K562 (cell line): ENCODE results near the gene ITPR2. TPM values are rescaled to one million over a fixed set of nuclear protein-coding genes. Genes with fewer than 3 reads are reported as not detected.

Source experiments
- ATAC-seq: fragments of 200-7000 bp; cut with Tn5 transposase; 3 replicates; pipeline ENCODE4 v1.9.1; 2020; ENCODE audit warnings: moderate library complexity
- BruUV-seq: library from RNA; stranded (reverse); fragments of 400-500 nt; replicated peaks from 2 replicates; lab custom pipeline; 2021; lab: Mats Ljungman, UMichigan
- CTCF ChIA-PET: fragments of 300-600 bp; formaldehyde crosslinking; extraction: SDS; loops from one replicate; lab custom pipeline; 2021; ENCODE audit warnings: low intra/inter-chr PET ratio; lab: Yijun Ruan, JAX
- POLR2A ChIA-PET: fragments of 300-600, 350-650 bp; sonication (Branson Sonifier 250); formaldehyde crosslinking; extraction: SDS; loops from one replicate; lab custom pipeline; 2021; ENCODE audit warnings: antibody characterized with exemption, inconsistent platforms; lab: Yijun Ruan, JAX
- DNase-seq, 4 experiments: peaks; one replicate each; pipeline versions ENCODE4 v3.0.0 to v3.0.0-alpha.2; 2011 to 2018; ENCODE audit warnings: low spot score in 3 of 4, mixed read lengths in 3 of 4; ENCODE audit errors: extremely low read depth in 1 of 4
- FAIRE-seq: peaks from 2 replicates; lab custom pipeline; 2011; peaks lifted over from hg19 to GRCh38; lab: Jason Lieb, UNC
- H2AFZ ChIP-seq: 2 replicates; pipeline ENCODE4 v1.6.0; 2011; ENCODE audit warnings: low read depth, low read length, control low read depth, inconsistent platforms
- H3K27ac ChIP-seq: fragments of 200-600 bp; 3 replicates; pipeline ENCODE4 v1.8.0; 2011; ENCODE audit warnings: low read depth, mild to moderate bottlenecking, control low read depth, inconsistent platforms, low read length, moderate library complexity, mixed read lengths; ENCODE audit errors: extremely low read depth
- H3K27me3 ChIP-seq, 2 experiments: fragments of 300-600 bp in 1 of 2; 2 replicates in 1 of 2; 3 replicates in 1 of 2; pipeline versions ENCODE4 v1.6.0 to v1.8.0; 2011; ENCODE audit warnings: inconsistent platforms in 2 of 2, low read length in 2 of 2, mild to moderate bottlenecking in 1 of 2, mixed read lengths in 1 of 2, moderate library complexity in 1 of 2; ENCODE audit not compliant: control insufficient read depth in 2 of 2, insufficient read depth in 2 of 2
- H3K36me3 ChIP-seq: fragments of 300-600 bp; 3 replicates; pipeline ENCODE4 v1.8.0; 2011; ENCODE audit warnings: mild to moderate bottlenecking, low read length, inconsistent platforms; ENCODE audit not compliant: control insufficient read depth, insufficient read depth
- H3K4me1 ChIP-seq, 2 experiments: fragments of 200-600 bp in 1 of 2; replicated peaks in 1 of 2; 2 replicates in 1 of 2; 3 replicates in 1 of 2; pipeline versions ENCODE4 v1.5.1 to v1.8.0; 2011; ENCODE audit warnings: inconsistent platforms in 2 of 2, low read length in 2 of 2, mild to moderate bottlenecking in 1 of 2, mixed read lengths in 1 of 2, moderate library complexity in 1 of 2; ENCODE audit not compliant: control insufficient read depth in 2 of 2, insufficient read depth in 2 of 2
- H3K4me2 ChIP-seq: 2 replicates; pipeline ENCODE4 v1.6.1; 2011; ENCODE audit warnings: low read length, control low read depth, inconsistent platforms, mixed read lengths; ENCODE audit not compliant: insufficient read depth
- H3K4me3 ChIP-seq: fragments of 200-600 bp; sonication (generic), shearing (Covaris generic); 2 replicates; pipeline ENCODE4 v1.5.1; 2016; ENCODE audit warnings: control low read depth, inconsistent platforms
- H3K79me2 ChIP-seq: fragments of 200-600 bp; 3 replicates; pipeline ENCODE4 v1.8.0; 2011; ENCODE audit warnings: low read length, inconsistent platforms; ENCODE audit not compliant: control insufficient read depth, insufficient read depth
- H3K9ac ChIP-seq, 2 experiments: 2 replicates each; pipeline versions ENCODE4 v1.6.0 to v1.6.1; 2011; ENCODE audit warnings: low read depth in 2 of 2, low read length in 2 of 2, control low read depth in 1 of 2, inconsistent platforms in 1 of 2, mild to moderate bottlenecking in 1 of 2, mixed read lengths in 1 of 2; ENCODE audit not compliant: insufficient read depth in 1 of 2
- H3K9me1 ChIP-seq: one replicate; pipeline ENCODE4 v1.6.0; 2011; ENCODE audit warnings: inconsistent platforms, mild to moderate bottlenecking, low read length, moderate library complexity; ENCODE audit not compliant: control insufficient read depth, insufficient read depth
- H3K9me3 ChIP-seq: replicated peaks from 2 replicates; pipeline ENCODE4 v1.5.1; 2011; ENCODE audit warnings: low read depth, low read length, inconsistent platforms; ENCODE audit not compliant: control insufficient read depth, insufficient read depth
- H4K20me1 ChIP-seq: replicated peaks from 2 replicates; pipeline ENCODE4 v1.6.1; 2011; ENCODE audit warnings: low read length, inconsistent platforms, mixed read lengths; ENCODE audit not compliant: control insufficient read depth, insufficient read depth
- E2F6 ChIP-seq, 2 experiments: IDR thresholded peaks; 2 replicates each; pipeline ENCODE4 v1.6.1; 2011; ENCODE audit warnings: borderline replicate concordance in 1 of 2, control low read depth in 1 of 2, low read depth in 1 of 2, low read length in 1 of 2, mild to moderate bottlenecking in 1 of 2, mixed read lengths in 1 of 2, moderate library complexity in 1 of 2; ENCODE audit not compliant: insufficient read depth in 1 of 2, insufficient read length in 1 of 2, poor library complexity in 1 of 2, severe bottlenecking in 1 of 2; ENCODE audit errors: extremely low read depth in 1 of 2
- SPI1 ChIP-seq: IDR thresholded peaks from 2 replicates; pipeline ENCODE4 v1.6.1; 2011; ENCODE audit warnings: low read depth, low read length, control low read depth, borderline replicate concordance
- TEAD4 ChIP-seq, 2 experiments: sonication (generic) in 1 of 2; formaldehyde crosslinking in 1 of 2; IDR thresholded peaks; 2 replicates each; pipeline versions ENCODE4 v1.6.1 to v1.8.0; 2012 to 2022; ENCODE audit warnings: borderline replicate concordance in 1 of 2, inconsistent platforms in 1 of 2, low read length in 1 of 2, mild to moderate bottlenecking in 1 of 2, missing genetic modification reagents in 1 of 2
- WGBS: fragments of 100-300 bp; shearing (Covaris generic); methylation state at CpG from one replicate; pipeline ENCODE4 v1.1.6; 2016; ENCODE audit warnings: low coverage, mixed read lengths; ENCODE audit not compliant: insufficient coverage; ENCODE audit errors: missing lambda C conversion rate; 5-methylcytosine and 5-hydroxymethylcytosine counted together
- in situ Hi-C: fragments of 300-500 bp; cut with MboI; formaldehyde crosslinking; loops from 4 replicates; pipeline ENCODE4 v1.15.0; 2018; ENCODE audit warnings: inconsistent platforms, mixed read lengths
- intact Hi-C: fragments of 100-400 bp; cut with micrococcal nuclease; formaldehyde crosslinking; loops from 2 replicates; pipeline ENCODE4 v1.14.2; 2022
- polyA plus RNA-seq, 8 experiments: library from polyadenylated mRNA; depleted of rRNA in 4 of 8; stranded (reverse) in 5 of 8; unstranded in 3 of 8; fragments of >200 nt; fragmentation: Nextera tagmentation in 2 of 8; fragmentation: Illumina TruSeq in 1 of 8; extraction: Ambion mirVana in 2 of 8; extraction: Trizol in 1 of 8; gene quantifications; 2 replicates each; pipeline versions ENCODE4 v1.2.1 to v1.2.3, GENCODE V29; 2011 to 2014; ENCODE audit warnings: inconsistent platforms in 1 of 8, missing spikeins in 1 of 8
- total RNA-seq, 7 experiments: library from RNA; depleted of rRNA in 6 of 7; stranded (reverse); fragments of >200 nt in 6 of 7; fragmentation: Illumina TruSeq in 2 of 7; extraction: Trizol in 2 of 7; gene quantifications; 2 replicates each; pipeline versions ENCODE4 v1.2.1 to v1.2.3, GENCODE V29; 2011 to 2021; ENCODE audit warnings: low replicate concordance in 1 of 7
- TF ChIP-seq, protein P1 (sequence below), 2 experiments: IDR thresholded peaks in 1 of 2; conservative IDR thresholded peaks in 1 of 2; 2 replicates each; pipeline ENCODE4 v1.6.1; 2016; ENCODE audit warnings: low read depth in 2 of 2, mild to moderate bottlenecking in 1 of 2, missing compliant biosample characterization in 1 of 2, missing genetic modification characterization in 1 of 2, moderate library complexity in 1 of 2

Gene ITPR2
- total and polyA plus RNA-seq, 9 of the 15 experiments (the other 6 are each of a cell fraction or from before 2014, with no cell fraction given) = 0.21 to 3.3 (median 0.95) TPM

- Histone ChIP-seq H3K27me3 (no peaks in the 10 kb centered on the region), H3K4me2 (no peak overlapping the region), H3K4me1 (no peaks in the 10 kb centered on the region), H3K27ac (no peak overlapping the region), H3K9me1 (no peaks in the 10 kb centered on the region), H3K9me3 (no peaks in the 10 kb centered on the region), H3K79me2 (no peaks in the 10 kb centered on the region), H3K36me3 (no peaks in the 10 kb centered on the region), H4K20me1 (no peaks in the 10 kb centered on the region), H2AFZ (no peak overlapping the region), H3K9ac (no peak overlapping the region), H3K4me3 (no peak overlapping the region)
- intact Hi-C loops (no loop called here), in situ Hi-C loops (no loop called here)
- FAIRE-seq = no peak
- WGBS = 33% methylated on average over 6 of the region's 6 CpGs
- ATAC-seq = no peak
- CTCF ChIA-PET = no interaction called here
- no peak for DNase-seq
- peak; percentile 29; the same call in 1 of the 2 replicates for TF ChIP-seq SPI1
- TF ChIP-seq TEAD4 (IDR thresholded peaks at IDR 0.05; ENCODE audit: low read length) = no peak
- TF ChIP-seq TEAD4 (CRISPR knock-in tag; IDR thresholded peaks at IDR 0.05; ENCODE audit: borderline replicate concordance) = no peak
- POLR2A ChIA-PET = no interaction called here
- BruUV-seq = no TSS peak
Measured at GRCh38 chr12:26576266-26576665, 256.7 kb downstream of the ITPR2 start.

GRCh38 chr12:26573225-26573909 is 259.6 kb downstream of the ITPR2 start:
- WGBS = 0% methylated on average over 1 of the region's 1 CpG
- TF ChIP-seq, protein P1, sequence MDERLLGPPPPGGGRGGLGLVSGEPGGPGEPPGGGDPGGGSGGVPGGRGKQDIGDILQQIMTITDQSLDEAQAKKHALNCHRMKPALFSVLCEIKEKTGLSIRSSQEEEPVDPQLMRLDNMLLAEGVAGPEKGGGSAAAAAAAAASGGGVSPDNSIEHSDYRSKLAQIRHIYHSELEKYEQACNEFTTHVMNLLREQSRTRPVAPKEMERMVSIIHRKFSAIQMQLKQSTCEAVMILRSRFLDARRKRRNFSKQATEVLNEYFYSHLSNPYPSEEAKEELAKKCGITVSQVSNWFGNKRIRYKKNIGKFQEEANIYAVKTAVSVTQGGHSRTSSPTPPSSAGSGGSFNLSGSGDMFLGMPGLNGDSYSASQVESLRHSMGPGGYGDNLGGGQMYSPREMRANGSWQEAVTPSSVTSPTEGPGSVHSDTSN (CRISPR knock-in tag; IDR thresholded peaks at IDR 0.05; ENCODE audit: low read depth) = no peak
- TF ChIP-seq, protein P1 (tag; conservative IDR thresholded peaks at IDR 0.05; ENCODE audit: low read depth) = peak; percentile 19; the same call in 1 of the 2 replicates
- no peak for TF ChIP-seq E2F6 (IDR thresholded peaks at IDR 0.05; ENCODE audit: borderline replicate concordance in 1 of 2, extremely low read depth in 1 of 2, insufficient read depth in 1 of 2, insufficient read length in 1 of 2, low read depth in 1 of 2, low read length in 1 of 2, poor library complexity in 1 of 2, severe bottlenecking in 1 of 2)
- Histone ChIP-seq H3K27me3 (no peaks in the 10 kb centered on the region), H3K4me2 (no peak overlapping the region), H3K36me3 (no peaks in the 10 kb centered on the region), H2AFZ (no peak overlapping the region), H4K20me1 (no peaks in the 10 kb centered on the region), H3K9ac (no peak overlapping the region), H3K9me1 (no peaks in the 10 kb centered on the region), H3K27ac (no peak overlapping the region), H3K4me1 (no peaks in the 10 kb centered on the region), H3K79me2 (no peaks in the 10 kb centered on the region), H3K4me3 (no peak overlapping the region), H3K9me3 (no peaks in the 10 kb centered on the region)
- no TSS peak for BruUV-seq
- DNase-seq (no peak), ATAC-seq (no peak), FAIRE-seq (no peak)
- CTCF ChIA-PET = no interaction called here
- POLR2A ChIA-PET = no interaction called here
- intact Hi-C loops (no loop called here), in situ Hi-C loops (no loop called here)
